Ishikawa (cell line): ENCODE data around the gene SLC11A1.
A peak's percentile ranks its signal among the peaks of the same experiment; 100 is the strongest.

Experiments used
- CEBPB ChIP-seq: IDR thresholded peaks from 2 replicates; pipeline ENCODE4 v1.6.1; 2012
- CREB1 ChIP-seq: IDR thresholded peaks from 2 replicates; pipeline ENCODE4 v1.6.1; 2012; ENCODE audit warnings: low read depth
- EGR1 ChIP-seq: IDR thresholded peaks from 2 replicates; pipeline ENCODE4 v1.6.1; 2012
- EP300 ChIP-seq: IDR thresholded peaks from 2 replicates; pipeline ENCODE4 v1.6.1; 2012; ENCODE audit warnings: borderline replicate concordance
- FOXM1 ChIP-seq: IDR thresholded peaks from 2 replicates; pipeline ENCODE4 v1.6.1; 2012; ENCODE audit warnings: low read depth, borderline replicate concordance
- MAX ChIP-seq: IDR thresholded peaks from 2 replicates; pipeline ENCODE4 v1.6.1; 2012
- NFIC ChIP-seq: IDR thresholded peaks from 2 replicates; pipeline ENCODE4 v1.6.1; 2012
- RAD21 ChIP-seq: IDR thresholded peaks from 2 replicates; pipeline ENCODE4 v1.6.1; 2012; ENCODE audit warnings: low read depth
- REST ChIP-seq: IDR thresholded peaks from 2 replicates; pipeline ENCODE4 v1.6.1; 2012; ENCODE audit warnings: low read depth, mild to moderate bottlenecking
- TAF1 ChIP-seq: IDR thresholded peaks from 2 replicates; pipeline ENCODE4 v1.6.1; 2012; ENCODE audit warnings: low read depth, mild to moderate bottlenecking
- TCF12 ChIP-seq: IDR thresholded peaks from 2 replicates; pipeline ENCODE4 v1.6.1; 2012; ENCODE audit warnings: low read depth
- TEAD4 ChIP-seq: IDR thresholded peaks from 2 replicates; pipeline ENCODE4 v1.6.1; 2012
- USF1 ChIP-seq: IDR thresholded peaks from 2 replicates; pipeline ENCODE4 v1.6.1; 2012
- YY1 ChIP-seq: IDR thresholded peaks from 2 replicates; pipeline ENCODE4 v1.6.1; 2012; ENCODE audit warnings: low read depth
- ZBTB7A ChIP-seq: IDR thresholded peaks from 2 replicates; pipeline ENCODE4 v1.6.1; 2012; ENCODE audit warnings: low read depth

SLC11A1 gene

GRCh38 chr2:218374795-218375194 is 7.3 kb upstream of the SLC11A1 start:
- TF ChIP-seq CEBPB (peak; percentile 31; the same call in 1 of the 2 replicates), MAX (no peak)

- TF ChIP-seq FOXM1 (no peak), CEBPB (no peak), NFIC (no peak), CREB1 (no peak)
Observed at GRCh38 chr2:218375212-218375611, 6.9 kb upstream of the SLC11A1 start.

GRCh38 chr2:218378053-218378452 is 4.0 kb upstream of the SLC11A1 start:
- TF ChIP-seq EP300 (no peak), CREB1 (no peak)

GRCh38 chr2:218382785-218383184 is 712 bp downstream of the SLC11A1 start:
- no peak for TF ChIP-seq MAX
- no peak for TF ChIP-seq FOXM1
- TF ChIP-seq NFIC = no peak
- no peak for TF ChIP-seq CREB1
- no peak for TF ChIP-seq EP300
- TF ChIP-seq RAD21 = no peak
- no peak for TF ChIP-seq TCF12
- no peak for TF ChIP-seq ZBTB7A
- TF ChIP-seq YY1 = no peak
- no peak for TF ChIP-seq REST
- TF ChIP-seq USF1 = no peak

- TF ChIP-seq RAD21 (no peak), REST (no peak), NFIC (no peak), TEAD4 (no peak), CEBPB (no peak), MAX (no peak), TCF12 (no peak), EP300 (no peak), ZBTB7A (no peak), EGR1 (no peak), TAF1 (no peak), USF1 (no peak), CREB1 (no peak), YY1 (no peak), FOXM1 (no peak)
Observed at GRCh38 chr2:218383892-218384519, 1.9 kb downstream of the SLC11A1 start.

- no peak for TF ChIP-seq ZBTB7A
- no peak for TF ChIP-seq RAD21
- TF ChIP-seq TAF1 = no peak
- no peak for TF ChIP-seq YY1
- no peak for TF ChIP-seq TEAD4
- no peak for TF ChIP-seq NFIC
- no peak for TF ChIP-seq TCF12
- TF ChIP-seq EP300 = no peak
- no peak for TF ChIP-seq REST
- TF ChIP-seq USF1 = no peak
- TF ChIP-seq CEBPB = no peak
- no peak for TF ChIP-seq CREB1
- no peak for TF ChIP-seq MAX
- TF ChIP-seq FOXM1 = no peak
Observed at GRCh38 chr2:218384975-218385374, 2.9 kb downstream of the SLC11A1 start.
